CD14-positive monocyte (primary cell): ENCODE measurements around the gene DLEC1. TPM values are rescaled to one million over a fixed set of nuclear protein-coding genes. Genes with fewer than 3 reads are reported as not detected.

Experiments
- DNase-seq, 3 donors: peaks; one replicate each; pipeline ENCODE4 v3.0.0-alpha.2; 2011 to 2022
- H2AFZ ChIP-seq: 2 replicates; pipeline ENCODE4 v1.6.0; 2012; ENCODE audit warnings: mild to moderate bottlenecking, low read depth, low read length, inconsistent platforms; ENCODE audit not compliant: insufficient read depth, poor library complexity, severe bottlenecking
- H3K27ac ChIP-seq, 2 donors: 1 replicate in 1 of 2; 2 replicates in 1 of 2; pipeline ENCODE4 v1.5.1; 2012 to 2013; ENCODE audit warnings: low read length in 2 of 2, control low read depth in 1 of 2, inconsistent platforms in 1 of 2, low read depth in 1 of 2, mild to moderate bottlenecking in 1 of 2
- H3K27me3 ChIP-seq, 2 donors: one replicate each; pipeline versions ENCODE4 v1.6.0 to v1.6.1; 2011 to 2013; ENCODE audit warnings: low read length in 2 of 2; ENCODE audit not compliant: control insufficient read depth in 2 of 2, insufficient read depth in 2 of 2
- H3K36me3 ChIP-seq, 2 donors: replicated peaks in 1 of 2; 1 replicate in 1 of 2; 2 replicates in 1 of 2; pipeline versions ENCODE4 v1.5.1 to v1.6.1; 2012 to 2013; ENCODE audit warnings: low read length in 2 of 2, control low read depth in 1 of 2, inconsistent platforms in 1 of 2, mild to moderate bottlenecking in 1 of 2; ENCODE audit not compliant: insufficient read depth in 2 of 2, control insufficient read depth in 1 of 2
- H3K4me1 ChIP-seq, 2 donors: 1 replicate in 1 of 2; 2 replicates in 1 of 2; pipeline versions ENCODE4 v1.5.1 to v1.6.1; 2012 to 2013; ENCODE audit warnings: low read length in 2 of 2, control low read depth in 1 of 2, inconsistent platforms in 1 of 2, mild to moderate bottlenecking in 1 of 2, moderate library complexity in 1 of 2; ENCODE audit not compliant: insufficient read depth in 2 of 2, control insufficient read depth in 1 of 2
- H3K4me2 ChIP-seq: replicated peaks from 2 replicates; pipeline ENCODE3; 2012; ENCODE audit warnings: low read length, moderate library complexity, mild to moderate bottlenecking; ENCODE audit not compliant: poor library complexity, severe bottlenecking; ENCODE audit errors: extremely low read depth
- H3K4me3 ChIP-seq, 3 experiments: fragments of 200-600 bp in 1 of 3; sonication (generic) in 1 of 3; replicated peaks in 1 of 3; 1 replicate in 2 of 3; 2 replicates in 1 of 3; pipeline ENCODE4 v1.5.1; 2011 to 2013; ENCODE audit warnings: low read length in 3 of 3, mild to moderate bottlenecking in 3 of 3, control low read depth in 2 of 3, low read depth in 2 of 3, inconsistent platforms in 1 of 3, moderate library complexity in 1 of 3
- H3K79me2 ChIP-seq: 2 replicates; pipeline ENCODE4 v1.6.0; 2012; ENCODE audit warnings: mild to moderate bottlenecking, control low read depth, inconsistent platforms, low read length, moderate library complexity; ENCODE audit not compliant: insufficient read depth
- H3K9ac ChIP-seq: 2 replicates; pipeline ENCODE4 v1.6.0; 2017; ENCODE audit warnings: low read length, mild to moderate bottlenecking; ENCODE audit not compliant: insufficient read depth, poor library complexity, severe bottlenecking
- H3K9me3 ChIP-seq, 2 donors: replicated peaks in 1 of 2; 1 replicate in 1 of 2; 2 replicates in 1 of 2; pipeline versions ENCODE4 v1.5.1 to v1.6.1; 2012 to 2013; ENCODE audit warnings: low read length in 2 of 2, control low read depth in 1 of 2; ENCODE audit not compliant: control insufficient read depth in 1 of 2, insufficient read depth in 1 of 2
- H4K20me1 ChIP-seq: 2 replicates; pipeline ENCODE4 v1.6.0; 2012; ENCODE audit warnings: mild to moderate bottlenecking, low read length, control low read depth, moderate library complexity; ENCODE audit not compliant: insufficient read depth
- H3K27ac Mint-ChIP-seq, 7 donors: one replicate each; pipeline ENCODE4 v1.8.0; 2020; ENCODE audit warnings: mild to moderate bottlenecking in 7 of 7, mixed read lengths in 7 of 7, moderate library complexity in 6 of 7, inconsistent platforms in 2 of 7
- H3K27me3 Mint-ChIP-seq, 3 donors: one replicate each; pipeline ENCODE4 v1.8.0; 2021 to 2022; ENCODE audit warnings: low read depth in 3 of 3, mild to moderate bottlenecking in 3 of 3, mixed read lengths in 3 of 3, moderate library complexity in 3 of 3, inconsistent platforms in 1 of 3
- H3K36me3 Mint-ChIP-seq, 2 donors: one replicate each; pipeline ENCODE4 v1.8.0; 2020; ENCODE audit warnings: mixed read lengths in 2 of 2, inconsistent platforms in 1 of 2, mild to moderate bottlenecking in 1 of 2
- H3K4me1 Mint-ChIP-seq: one replicate; pipeline ENCODE4 v1.8.0; 2020; ENCODE audit warnings: mild to moderate bottlenecking, mixed read lengths
- H3K4me3 Mint-ChIP-seq, 2 donors: one replicate each; pipeline ENCODE4 v1.8.0; 2020; ENCODE audit warnings: mild to moderate bottlenecking in 2 of 2, mixed read lengths in 2 of 2, moderate library complexity in 1 of 2
- H3K9me3 Mint-ChIP-seq, 7 donors: one replicate each; pipeline ENCODE4 v1.8.0; 2020 to 2022; ENCODE audit warnings: mixed read lengths in 7 of 7, mild to moderate bottlenecking in 6 of 7, moderate library complexity in 6 of 7, inconsistent platforms in 2 of 7
- CTCF ChIP-seq: fragments of 200-600 bp; IDR thresholded peaks from one replicate; pipeline ENCODE4 v1.8.0; 2022; ENCODE audit warnings: antibody characterized with exemption, mild to moderate bottlenecking
- whole genome bisulfite sequencing: methylation state at CpG from one replicate; pipeline ENCODE4 v1.1.5; 2013; ENCODE audit warnings: missing lambda C conversion rate; ENCODE audit not compliant: insufficient coverage; 5-methylcytosine and 5-hydroxymethylcytosine counted together
- intact Hi-C, 2 donors: fragments of 100-400 bp; cut with micrococcal nuclease; formaldehyde crosslinking; loops; one replicate each; pipeline versions ENCODE4 v1.15.0 to v1.15.1; 2023
- polyA plus RNA-seq, 3 donors: library from polyadenylated mRNA; depleted of rRNA in 1 of 3; unstranded in 2 of 3; stranded (reverse) in 1 of 3; fragments of 300-500 nt in 2 of 3; fragments of >200 nt in 1 of 3; fragmentation: Illumina TruSeq in 2 of 3; gene quantifications; 1 replicate in 2 of 3; 2 replicates in 1 of 3; pipeline ENCODE4 v1.2.3, GENCODE V29; 2012 to 2021

DLEC1 gene
- polyA plus RNA-seq, 3 donors: 0.11 to 0.81 (median 0.14) TPM

- Histone ChIP-seq H3K79me2 (no peaks in the 10 kb centered on the region), H3K4me2 (no peak overlapping the region), H3K9ac (no peak overlapping the region), H3K4me3 (no peak overlapping the region), H3K27ac (no peak overlapping the region), H3K36me3 (no peaks in the 10 kb centered on the region), H4K20me1 (no peaks in the 10 kb centered on the region), H2AFZ (no peak overlapping the region), H3K4me1 (no peaks in the 10 kb centered on the region), H3K27me3 (no peaks in the 10 kb centered on the region), H3K9me3 (no peaks in the 10 kb centered on the region)
- TF ChIP-seq CTCF: no peak
- Mint-ChIP-seq H3K4me1 (no peaks in the 10 kb centered on the region), H3K27ac (no peak overlapping the region), H3K9me3 (peaks cover 0 to 3% (median 0%) of the 10 kb centered on the region in 7 donors), H3K4me3 (no peak overlapping the region), H3K36me3 (no peaks in the 10 kb centered on the region), H3K27me3 (peaks cover 0 to 8% (median 2%) of the 10 kb centered on the region in 3 donors)
- intact Hi-C loops: no loop called here
- no peak for DNase-seq
- 100% methylated on average over 2 of the region's 2 CpGs for WGBS
Measured at GRCh38 chr3:38059148-38059547, 20.1 kb downstream of the DLEC1 start.

- no peak overlapping the region for H2AFZ ChIP-seq
- no peaks in the 10 kb centered on the region for H3K4me1 ChIP-seq
- Mint-ChIP-seq H3K27ac (no peak overlapping the region), H3K4me1 (no peaks in the 10 kb centered on the region), H3K9me3 (peaks cover 0 to 4% (median 2%) of the 10 kb centered on the region in 7 donors), H3K4me3 (no peak overlapping the region), H3K36me3 (no peaks in the 10 kb centered on the region), H3K27me3 (peaks cover 0 to 8% (median 2%) of the 10 kb centered on the region in 3 donors)
- WGBS: 77% methylated on average over 3 of the region's 7 CpGs
- H3K79me2 ChIP-seq: no peaks in the 10 kb centered on the region
- no peaks in the 10 kb centered on the region for H3K27me3 ChIP-seq
- no peak overlapping the region for H3K9ac ChIP-seq
- no peak overlapping the region for H3K27ac ChIP-seq
- H3K36me3 ChIP-seq: no peaks in the 10 kb centered on the region
- TF ChIP-seq CTCF: no peak
- no peaks in the 10 kb centered on the region for H3K9me3 ChIP-seq
- H4K20me1 ChIP-seq: no peaks in the 10 kb centered on the region
- no peak overlapping the region for H3K4me3 ChIP-seq
- no peak overlapping the region for H3K4me2 ChIP-seq
- no peak for DNase-seq
- intact Hi-C loops: no loop called here
Measured at GRCh38 chr3:38059591-38059990, 20.6 kb downstream of the DLEC1 start.
